ENCODE measurements around the gene GBA2. TPM values are rescaled to one million over a fixed set of nuclear protein-coding genes. Genes with fewer than 3 reads are reported as not detected.

The GBA2 gene
- polyA plus RNA-seq, 3 donors: 18.1 to 130 (median 26.4) TPM

DNA sequence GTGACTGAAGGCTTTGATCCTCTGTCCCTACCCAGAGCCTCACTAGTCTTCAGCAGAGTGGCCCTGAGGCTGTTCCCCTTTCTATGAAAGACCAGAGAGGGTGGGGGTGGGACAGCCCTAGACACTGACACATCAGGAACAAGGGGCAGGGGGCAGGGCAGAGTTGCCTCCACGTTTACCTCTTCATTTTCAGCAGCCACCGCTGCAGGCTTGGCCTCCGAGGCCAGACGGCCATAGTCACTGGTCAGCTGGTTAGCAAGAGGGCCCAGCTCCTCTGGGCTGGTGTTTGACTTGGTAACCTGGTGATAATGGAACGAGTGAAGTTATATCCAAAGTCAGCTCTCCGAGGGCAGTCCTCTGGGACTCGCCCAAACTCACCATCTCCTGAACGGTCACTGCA is 43.7 kb downstream of the GBA2 start:
- Histone ChIP-seq H3K4me3 (replicated peaks in 1 of 3; ENCODE audit: low read depth in 2 of 3, low read length in 3 of 3) (no peak overlapping the region), H3K27me3 (ENCODE audit: control insufficient read depth in 2 of 2, insufficient read depth in 2 of 2, low read length in 2 of 2) (no peaks in the 10 kb centered on the region), H3K79me2 (ENCODE audit: insufficient read depth, low read length) (no peaks in the 10 kb centered on the region), H3K9ac (ENCODE audit: insufficient read depth, low read length, poor library complexity, severe bottlenecking) (no peak overlapping the region), H3K4me2 (replicated peaks; ENCODE audit: extremely low read depth, low read length, poor library complexity, severe bottlenecking) (no peak overlapping the region), H3K36me3 (replicated peaks in 1 of 2; ENCODE audit: control insufficient read depth in 1 of 2, insufficient read depth in 2 of 2, low read length in 2 of 2) (peaks cover 94 to 99% of the 10 kb centered on the region in 2 donors), H2AFZ (ENCODE audit: insufficient read depth, low read depth, low read length, poor library complexity, severe bottlenecking) (no peak overlapping the region), H3K4me1 (ENCODE audit: control insufficient read depth in 1 of 2, insufficient read depth in 2 of 2, low read length in 2 of 2) (no peaks in the 10 kb centered on the region), H3K27ac (ENCODE audit: low read depth in 1 of 2, low read length in 2 of 2) (peak overlapping the region in 1 of 2 donors; percentile 5), H4K20me1 (ENCODE audit: insufficient read depth, low read length) (peaks cover 97% of the 10 kb centered on the region), H3K9me3 (replicated peaks in 1 of 2; ENCODE audit: control insufficient read depth in 1 of 2, insufficient read depth in 1 of 2, low read length in 2 of 2) (no peaks in the 10 kb centered on the region)
- H3K9me3 Mint-ChIP-seq: peaks cover 0 to 2% (median 0%) of the 10 kb centered on the region in 7 donors
- H3K4me3 Mint-ChIP-seq: no peak overlapping the region
- TF ChIP-seq, protein P1, sequence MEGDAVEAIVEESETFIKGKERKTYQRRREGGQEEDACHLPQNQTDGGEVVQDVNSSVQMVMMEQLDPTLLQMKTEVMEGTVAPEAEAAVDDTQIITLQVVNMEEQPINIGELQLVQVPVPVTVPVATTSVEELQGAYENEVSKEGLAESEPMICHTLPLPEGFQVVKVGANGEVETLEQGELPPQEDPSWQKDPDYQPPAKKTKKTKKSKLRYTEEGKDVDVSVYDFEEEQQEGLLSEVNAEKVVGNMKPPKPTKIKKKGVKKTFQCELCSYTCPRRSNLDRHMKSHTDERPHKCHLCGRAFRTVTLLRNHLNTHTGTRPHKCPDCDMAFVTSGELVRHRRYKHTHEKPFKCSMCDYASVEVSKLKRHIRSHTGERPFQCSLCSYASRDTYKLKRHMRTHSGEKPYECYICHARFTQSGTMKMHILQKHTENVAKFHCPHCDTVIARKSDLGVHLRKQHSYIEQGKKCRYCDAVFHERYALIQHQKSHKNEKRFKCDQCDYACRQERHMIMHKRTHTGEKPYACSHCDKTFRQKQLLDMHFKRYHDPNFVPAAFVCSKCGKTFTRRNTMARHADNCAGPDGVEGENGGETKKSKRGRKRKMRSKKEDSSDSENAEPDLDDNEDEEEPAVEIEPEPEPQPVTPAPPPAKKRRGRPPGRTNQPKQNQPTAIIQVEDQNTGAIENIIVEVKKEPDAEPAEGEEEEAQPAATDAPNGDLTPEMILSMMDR (IDR thresholded peaks at IDR 0.05): no peak
- no peaks in the 10 kb centered on the region for H3K4me1 Mint-ChIP-seq
- peaks cover 0 to 71% of the 10 kb centered on the region in 2 donors for H3K36me3 Mint-ChIP-seq
- no peak for DNase-seq
- H3K27me3 Mint-ChIP-seq (ENCODE audit: low read depth in 3 of 3): no peaks in the 10 kb centered on the region
- 95% methylated on average over 8 of the region's 8 CpGs for WGBS (ENCODE audit: insufficient coverage)
- intact Hi-C loops (cut with micrococcal nuclease): no loop called here
- H3K27ac Mint-ChIP-seq: peak overlapping the region in 2 of 7 donors; percentile 14 to 50

DNA sequence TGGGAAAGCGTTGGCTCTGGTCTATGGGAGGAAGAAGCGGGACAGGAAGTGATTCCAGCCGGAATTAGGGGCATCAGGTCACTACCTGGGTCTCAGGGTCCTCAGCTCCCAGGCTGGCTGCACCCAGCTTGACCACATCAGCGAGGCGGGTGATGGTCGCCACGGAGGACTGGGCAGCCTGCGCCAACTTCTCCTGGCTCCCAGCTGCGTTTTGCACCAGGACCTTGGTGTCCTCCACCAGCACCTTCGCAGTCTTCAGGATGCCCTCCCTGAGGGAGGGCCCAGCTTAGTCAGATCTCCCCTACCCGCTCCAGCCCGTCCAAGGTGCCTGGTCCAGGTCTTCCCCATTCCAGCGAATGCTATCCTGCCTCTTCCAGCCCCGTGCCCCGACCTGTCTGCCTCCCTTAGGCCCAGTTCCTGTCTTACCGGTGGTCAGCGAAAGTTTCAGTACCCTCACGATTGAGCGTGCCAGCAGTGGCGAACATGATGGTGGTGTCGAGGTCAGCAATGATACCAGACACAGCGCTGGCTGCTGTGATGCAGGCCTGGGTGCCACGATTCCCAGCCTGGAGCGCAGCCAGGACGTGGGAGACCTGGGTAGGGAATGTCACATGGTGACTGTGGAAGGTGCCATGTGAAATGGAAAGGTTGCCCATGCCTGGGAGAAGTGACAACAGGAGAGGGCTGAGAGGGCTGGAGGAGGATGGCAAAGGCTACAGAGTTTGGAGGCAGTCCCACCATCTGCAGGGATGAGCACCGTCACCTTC is 44.9 kb downstream of the GBA2 start:
- WGBS (ENCODE audit: insufficient coverage): 98% methylated on average over 25 of the region's 26 CpGs
- DNase-seq: no peak
- Histone ChIP-seq H3K9ac (ENCODE audit: insufficient read depth, low read length, poor library complexity, severe bottlenecking) (no peak overlapping the region), H3K79me2 (ENCODE audit: insufficient read depth, low read length) (no peaks in the 10 kb centered on the region), H3K27ac (ENCODE audit: low read depth in 1 of 2, low read length in 2 of 2) (peak overlapping the region in 1 of 2 donors; percentile 6), H3K4me1 (ENCODE audit: control insufficient read depth in 1 of 2, insufficient read depth in 2 of 2, low read length in 2 of 2) (no peaks in the 10 kb centered on the region), H3K36me3 (replicated peaks in 1 of 2; ENCODE audit: control insufficient read depth in 1 of 2, insufficient read depth in 2 of 2, low read length in 2 of 2) (peaks cover 98 to 100% of the 10 kb centered on the region in 2 donors), H3K9me3 (replicated peaks in 1 of 2; ENCODE audit: control insufficient read depth in 1 of 2, insufficient read depth in 1 of 2, low read length in 2 of 2) (no peaks in the 10 kb centered on the region), H3K4me3 (replicated peaks in 1 of 3; ENCODE audit: low read depth in 2 of 3, low read length in 3 of 3) (no peak overlapping the region), H3K4me2 (replicated peaks; ENCODE audit: extremely low read depth, low read length, poor library complexity, severe bottlenecking) (no peak overlapping the region), H2AFZ (ENCODE audit: insufficient read depth, low read depth, low read length, poor library complexity, severe bottlenecking) (no peak overlapping the region), H3K27me3 (ENCODE audit: control insufficient read depth in 2 of 2, insufficient read depth in 2 of 2, low read length in 2 of 2) (no peaks in the 10 kb centered on the region), H4K20me1 (ENCODE audit: insufficient read depth, low read length) (peaks cover 100% of the 10 kb centered on the region)
- TF ChIP-seq, protein P1 (IDR thresholded peaks at IDR 0.05): no peak
- Mint-ChIP-seq H3K4me1 (no peaks in the 10 kb centered on the region), H3K9me3 (peaks cover 0 to 2% (median 0%) of the 10 kb centered on the region in 7 donors), H3K36me3 (peaks cover 0 to 65% of the 10 kb centered on the region in 2 donors), H3K27ac (peak overlapping the region in 1 of 7 donors; percentile 39), H3K27me3 (ENCODE audit: low read depth in 3 of 3) (no peaks in the 10 kb centered on the region), H3K4me3 (no peak overlapping the region)
- intact Hi-C loops (cut with micrococcal nuclease): no loop called here

Data from CD14-positive monocyte (primary cell).